ENCODE data around the gene LSG1. TPM values are rescaled to one million over a fixed set of nuclear protein-coding genes. Genes with fewer than 3 reads are reported as not detected.
A peak's percentile ranks its signal among the peaks of the same experiment; 100 is the strongest.

LSG1 gene
- total RNA-seq, 3 donors from 2014 or later (not counting 1 experiment from before 2014, with no cell fraction given) = 56.4 to 67.6 (median 64.9) TPM

- ATAC-seq (no peak), DNase-seq (peak in 1 of 2 donors; percentile 20)
- Mint-ChIP-seq H3K4me3 (peak overlapping the region; percentile 98), H3K36me3 (no peaks in the 10 kb centered on the region), H3K27ac (peak overlapping the region; percentile 98 to 99), H3K9me3 (no peaks in the 10 kb centered on the region), H3K4me1 (peaks cover 25 to 40% of the 10 kb centered on the region in 2 donors), H3K27me3 (ENCODE audit: low read depth in 2 of 2) (peaks cover 0 to 6% of the 10 kb centered on the region in 2 donors)
- Histone ChIP-seq H3K9me3 (ENCODE audit: control insufficient read depth, insufficient read depth, low read length) (no peaks in the 10 kb centered on the region), H3K4me3 (ENCODE audit: low read length) (peak overlapping the region; percentile 97), H3K27ac (ENCODE audit: low read length) (peak overlapping the region; percentile 98), H3K4me1 (ENCODE audit: control insufficient read depth, insufficient read depth, low read length) (peaks cover 14% of the 10 kb centered on the region), H3K36me3 (ENCODE audit: control insufficient read depth, insufficient read depth, low read length) (peaks cover 20% of the 10 kb centered on the region), H3K27me3 (ENCODE audit: control insufficient read depth, insufficient read depth, low read length) (no peaks in the 10 kb centered on the region)
- intact Hi-C loops (cut with micrococcal nuclease) = loop anchor here (2.0 to 5.0 kb wide), 3 partner anchors 14 to 849 kb away; no protein-coding TSS in a partner anchor
- TF ChIP-seq, protein P1, sequence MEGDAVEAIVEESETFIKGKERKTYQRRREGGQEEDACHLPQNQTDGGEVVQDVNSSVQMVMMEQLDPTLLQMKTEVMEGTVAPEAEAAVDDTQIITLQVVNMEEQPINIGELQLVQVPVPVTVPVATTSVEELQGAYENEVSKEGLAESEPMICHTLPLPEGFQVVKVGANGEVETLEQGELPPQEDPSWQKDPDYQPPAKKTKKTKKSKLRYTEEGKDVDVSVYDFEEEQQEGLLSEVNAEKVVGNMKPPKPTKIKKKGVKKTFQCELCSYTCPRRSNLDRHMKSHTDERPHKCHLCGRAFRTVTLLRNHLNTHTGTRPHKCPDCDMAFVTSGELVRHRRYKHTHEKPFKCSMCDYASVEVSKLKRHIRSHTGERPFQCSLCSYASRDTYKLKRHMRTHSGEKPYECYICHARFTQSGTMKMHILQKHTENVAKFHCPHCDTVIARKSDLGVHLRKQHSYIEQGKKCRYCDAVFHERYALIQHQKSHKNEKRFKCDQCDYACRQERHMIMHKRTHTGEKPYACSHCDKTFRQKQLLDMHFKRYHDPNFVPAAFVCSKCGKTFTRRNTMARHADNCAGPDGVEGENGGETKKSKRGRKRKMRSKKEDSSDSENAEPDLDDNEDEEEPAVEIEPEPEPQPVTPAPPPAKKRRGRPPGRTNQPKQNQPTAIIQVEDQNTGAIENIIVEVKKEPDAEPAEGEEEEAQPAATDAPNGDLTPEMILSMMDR (IDR thresholded peaks at IDR 0.05) = no peak
- 59% methylated on average over 5 of the region's 5 CpGs for WGBS (ENCODE audit: insufficient coverage)
Measured at GRCh38 chr3:194672876-194673275, 885 bp upstream of the LSG1 start.

GRCh38 chr3:194671511-194671899, 486 bp downstream of the LSG1 start:
- H3K4me3 ChIP-seq (ENCODE audit: low read length) = peak overlapping the region; percentile 97
- intact Hi-C loops (cut with micrococcal nuclease) = loop anchor here (1.0 to 5.0 kb wide), 2 partner anchors 435 to 851 kb away; no protein-coding TSS in a partner anchor
- H3K9me3 ChIP-seq (ENCODE audit: control insufficient read depth, insufficient read depth, low read length) = no peaks in the 10 kb centered on the region
- H3K27me3 ChIP-seq (ENCODE audit: control insufficient read depth, insufficient read depth, low read length) = no peaks in the 10 kb centered on the region
- H3K4me1 ChIP-seq (ENCODE audit: control insufficient read depth, insufficient read depth, low read length) = peaks cover 14% of the 10 kb centered on the region
- peak in 1 of 2 donors; percentile 69 for DNase-seq
- peak in 2 of 3 donors; percentile 2 to 9 for ATAC-seq
- Mint-ChIP-seq H3K27me3 (ENCODE audit: low read depth in 2 of 2) (peaks cover 0 to 4% of the 10 kb centered on the region in 2 donors), H3K4me1 (peaks cover 30 to 40% of the 10 kb centered on the region in 2 donors), H3K27ac (peak overlapping the region; percentile 98 to 99), H3K36me3 (no peaks in the 10 kb centered on the region), H3K4me3 (peak overlapping the region; percentile 98), H3K9me3 (no peaks in the 10 kb centered on the region)
- peak overlapping the region; percentile 98 for H3K27ac ChIP-seq (ENCODE audit: low read length)
- 0% methylated on average over 5 of the region's 5 CpGs for WGBS (ENCODE audit: insufficient coverage)
- TF ChIP-seq, protein P1 (IDR thresholded peaks at IDR 0.05) = peak; percentile 80
- H3K36me3 ChIP-seq (ENCODE audit: control insufficient read depth, insufficient read depth, low read length) = peaks cover 20% of the 10 kb centered on the region

- peaks cover 17% of the 10 kb centered on the region for H3K36me3 Mint-ChIP-seq
- no peak for ATAC-seq
Measured at GRCh38 chr3:194667363-194667762, 4.6 kb downstream of the LSG1 start.

More at GRCh38 chr3:194667363-194667762, 4.6 kb downstream of the LSG1 start:
- H3K27me3 Mint-ChIP-seq (ENCODE audit: low read depth in 2 of 2) = no peaks in the 10 kb centered on the region
- Histone ChIP-seq H3K27me3 (ENCODE audit: control insufficient read depth, insufficient read depth, low read length) (no peaks in the 10 kb centered on the region), H3K4me3 (ENCODE audit: low read length) (no peak overlapping the region), H3K27ac (ENCODE audit: low read length) (no peak overlapping the region), H3K9me3 (ENCODE audit: control insufficient read depth, insufficient read depth, low read length) (no peaks in the 10 kb centered on the region), H3K4me1 (ENCODE audit: control insufficient read depth, insufficient read depth, low read length) (peaks cover 8% of the 10 kb centered on the region), H3K36me3 (ENCODE audit: control insufficient read depth, insufficient read depth, low read length) (peaks cover 44% of the 10 kb centered on the region)
- WGBS (ENCODE audit: insufficient coverage) = 82% methylated on average over 7 of the region's 7 CpGs
- intact Hi-C loops (cut with micrococcal nuclease) = no loop called here
- H3K9me3 Mint-ChIP-seq = no peaks in the 10 kb centered on the region
- no peak overlapping the region for H3K27ac Mint-ChIP-seq
- H3K4me3 Mint-ChIP-seq = no peak overlapping the region
- peaks cover 24 to 33% of the 10 kb centered on the region in 2 donors for H3K4me1 Mint-ChIP-seq
- DNase-seq = no peak
- TF ChIP-seq, protein P1 (IDR thresholded peaks at IDR 0.05) = no peak

Data from natural killer cell (primary cell).